Loucy (cell line): Measurements from ENCODE around the gene KBTBD12.

ENCODE experiments used
- CTCF ChIP-seq: fragments of 200-600 bp; sonication (generic); conservative IDR thresholded peaks from 2 replicates; pipeline ENCODE4 v1.5.1; 2014; ENCODE audit warnings: mild to moderate bottlenecking, antibody characterized with exemption, low read length
- EZH2phosphoT487 ChIP-seq: fragments of 200-600 bp; IDR thresholded peaks from 2 replicates; pipeline ENCODE4 v1.6.1; 2018; ENCODE audit warnings: antibody characterized with exemption, mild to moderate bottlenecking, moderate library complexity, borderline replicate concordance

- TF ChIP-seq CTCF (no peak), EZH2phosphoT487 (no peak)
Measured at GRCh38 chr3:127867412-127867811, 47.6 kb upstream of the KBTBD12 start.
